ENCODE data around the gene UPK1A. TPM values are rescaled to one million over a fixed set of nuclear protein-coding genes. Genes with fewer than 3 reads are reported as not detected.

Gene UPK1A
- polyA plus RNA-seq, 1 donor from 2014 or later: not detected

DNA sequence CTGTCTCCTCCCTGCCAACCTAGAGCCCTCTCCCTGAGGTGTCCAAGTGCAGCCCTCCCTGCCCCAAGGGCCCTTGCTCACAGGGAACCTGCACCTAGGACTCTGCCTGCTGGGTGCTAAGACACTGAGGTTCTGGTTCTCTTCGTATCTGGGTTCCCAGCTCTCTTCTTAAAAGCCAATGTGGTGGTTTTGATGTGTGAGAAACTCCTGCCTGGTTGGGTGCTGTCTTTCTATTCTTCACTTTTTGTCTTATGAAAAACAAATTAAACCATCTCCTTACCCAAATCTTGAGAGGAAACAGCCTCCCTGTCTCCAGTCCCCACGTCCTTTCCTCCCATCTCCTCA is 47.2 kb downstream of the UPK1A start:
- Histone ChIP-seq H3K9me2 (ENCODE audit: insufficient read depth, low read length) (no peaks in the 10 kb centered on the region), H3K9ac (ENCODE audit: low read length) (no peak overlapping the region), H3F3A (ENCODE audit: insufficient read depth, low read length, poor library complexity, severe bottlenecking) (no peaks in the 10 kb centered on the region), H4K20me1 (ENCODE audit: insufficient read depth) (no peaks in the 10 kb centered on the region), H3K36me3 (ENCODE audit: insufficient read depth, low read length) (no peaks in the 10 kb centered on the region), H3K4me2 (ENCODE audit: low read length) (no peak overlapping the region), H3K4me3 (ENCODE audit: low read length) (no peak overlapping the region), H3K79me2 (replicated peaks; ENCODE audit: insufficient read depth, low read length) (peaks cover 4% of the 10 kb centered on the region), H3K27me3 (ENCODE audit: insufficient read depth, low read depth, low read length) (no peaks in the 10 kb centered on the region), H3K9me3 (ENCODE audit: low read length) (no peaks in the 10 kb centered on the region), H2AFZ (ENCODE audit: low read depth, low read length) (no peak overlapping the region), H3K27ac (ENCODE audit: low read length) (no peak overlapping the region)
- no peak for TF ChIP-seq POLR2AphosphoS5 (IDR thresholded peaks at IDR 0.05)
- TF ChIP-seq EZH2 (IDR thresholded peaks at IDR 0.05; ENCODE audit: borderline replicate concordance, insufficient read depth, low read length, poor library complexity, severe bottlenecking): no peak
- TF ChIP-seq SMC3 (conservative IDR thresholded peaks at IDR 0.05; ENCODE audit: poor library complexity): no peak
- TF ChIP-seq, protein P1, sequence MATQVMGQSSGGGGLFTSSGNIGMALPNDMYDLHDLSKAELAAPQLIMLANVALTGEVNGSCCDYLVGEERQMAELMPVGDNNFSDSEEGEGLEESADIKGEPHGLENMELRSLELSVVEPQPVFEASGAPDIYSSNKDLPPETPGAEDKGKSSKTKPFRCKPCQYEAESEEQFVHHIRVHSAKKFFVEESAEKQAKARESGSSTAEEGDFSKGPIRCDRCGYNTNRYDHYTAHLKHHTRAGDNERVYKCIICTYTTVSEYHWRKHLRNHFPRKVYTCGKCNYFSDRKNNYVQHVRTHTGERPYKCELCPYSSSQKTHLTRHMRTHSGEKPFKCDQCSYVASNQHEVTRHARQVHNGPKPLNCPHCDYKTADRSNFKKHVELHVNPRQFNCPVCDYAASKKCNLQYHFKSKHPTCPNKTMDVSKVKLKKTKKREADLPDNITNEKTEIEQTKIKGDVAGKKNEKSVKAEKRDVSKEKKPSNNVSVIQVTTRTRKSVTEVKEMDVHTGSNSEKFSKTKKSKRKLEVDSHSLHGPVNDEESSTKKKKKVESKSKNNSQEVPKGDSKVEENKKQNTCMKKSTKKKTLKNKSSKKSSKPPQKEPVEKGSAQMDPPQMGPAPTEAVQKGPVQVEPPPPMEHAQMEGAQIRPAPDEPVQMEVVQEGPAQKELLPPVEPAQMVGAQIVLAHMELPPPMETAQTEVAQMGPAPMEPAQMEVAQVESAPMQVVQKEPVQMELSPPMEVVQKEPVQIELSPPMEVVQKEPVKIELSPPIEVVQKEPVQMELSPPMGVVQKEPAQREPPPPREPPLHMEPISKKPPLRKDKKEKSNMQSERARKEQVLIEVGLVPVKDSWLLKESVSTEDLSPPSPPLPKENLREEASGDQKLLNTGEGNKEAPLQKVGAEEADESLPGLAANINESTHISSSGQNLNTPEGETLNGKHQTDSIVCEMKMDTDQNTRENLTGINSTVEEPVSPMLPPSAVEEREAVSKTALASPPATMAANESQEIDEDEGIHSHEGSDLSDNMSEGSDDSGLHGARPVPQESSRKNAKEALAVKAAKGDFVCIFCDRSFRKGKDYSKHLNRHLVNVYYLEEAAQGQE (IDR thresholded peaks at IDR 0.05; ENCODE audit: borderline replicate concordance): no peak
- TF ChIP-seq RAD21 (conservative IDR thresholded peaks at IDR 0.05): no peak
- TF ChIP-seq TAF1 (IDR thresholded peaks at IDR 0.05; ENCODE audit: low read depth): no peak
- TF ChIP-seq, protein P2, sequence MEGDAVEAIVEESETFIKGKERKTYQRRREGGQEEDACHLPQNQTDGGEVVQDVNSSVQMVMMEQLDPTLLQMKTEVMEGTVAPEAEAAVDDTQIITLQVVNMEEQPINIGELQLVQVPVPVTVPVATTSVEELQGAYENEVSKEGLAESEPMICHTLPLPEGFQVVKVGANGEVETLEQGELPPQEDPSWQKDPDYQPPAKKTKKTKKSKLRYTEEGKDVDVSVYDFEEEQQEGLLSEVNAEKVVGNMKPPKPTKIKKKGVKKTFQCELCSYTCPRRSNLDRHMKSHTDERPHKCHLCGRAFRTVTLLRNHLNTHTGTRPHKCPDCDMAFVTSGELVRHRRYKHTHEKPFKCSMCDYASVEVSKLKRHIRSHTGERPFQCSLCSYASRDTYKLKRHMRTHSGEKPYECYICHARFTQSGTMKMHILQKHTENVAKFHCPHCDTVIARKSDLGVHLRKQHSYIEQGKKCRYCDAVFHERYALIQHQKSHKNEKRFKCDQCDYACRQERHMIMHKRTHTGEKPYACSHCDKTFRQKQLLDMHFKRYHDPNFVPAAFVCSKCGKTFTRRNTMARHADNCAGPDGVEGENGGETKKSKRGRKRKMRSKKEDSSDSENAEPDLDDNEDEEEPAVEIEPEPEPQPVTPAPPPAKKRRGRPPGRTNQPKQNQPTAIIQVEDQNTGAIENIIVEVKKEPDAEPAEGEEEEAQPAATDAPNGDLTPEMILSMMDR (IDR thresholded peaks at IDR 0.05; ENCODE audit: poor library complexity, severe bottlenecking): no peak
- TF ChIP-seq MXI1 (conservative IDR thresholded peaks at IDR 0.05; ENCODE audit: poor library complexity, severe bottlenecking): no peak
- TF ChIP-seq EP300 (conservative IDR thresholded peaks at IDR 0.05; ENCODE audit: poor library complexity, severe bottlenecking): no peak

DNA sequence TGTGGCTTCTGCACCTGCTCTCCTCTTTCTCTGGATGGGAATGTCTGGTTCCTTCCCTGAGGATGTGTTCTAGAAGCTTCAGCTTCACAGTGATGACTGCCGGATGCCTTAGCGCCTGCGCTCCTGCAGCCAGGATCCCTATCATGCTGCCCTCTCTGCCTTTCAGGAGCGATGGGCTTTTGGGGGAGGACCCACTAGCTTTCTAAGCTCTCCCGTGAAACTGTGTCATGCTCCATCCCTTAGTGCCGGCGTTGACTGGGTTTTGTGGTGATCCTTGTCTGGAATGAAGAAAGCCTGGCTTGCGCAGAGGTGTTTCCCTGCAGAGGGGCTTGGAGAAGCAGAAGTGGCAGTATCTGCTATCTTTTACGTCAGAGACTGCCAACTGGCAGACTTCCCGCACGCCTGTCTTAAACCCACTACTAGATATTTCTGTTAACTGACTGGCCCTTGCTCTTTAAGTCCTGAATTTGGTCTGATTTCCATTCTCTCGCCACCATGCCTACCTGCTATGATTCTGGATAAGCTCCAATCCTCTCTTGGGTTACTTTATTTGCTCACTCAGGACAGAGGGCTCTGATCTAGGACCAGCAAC is 47.7 kb downstream of the UPK1A start:
- H3K4me2 ChIP-seq (ENCODE audit: low read length): no peak overlapping the region
- no peaks in the 10 kb centered on the region for H3K9me2 ChIP-seq (ENCODE audit: insufficient read depth, low read length)
- no peak overlapping the region for H2AFZ ChIP-seq (ENCODE audit: low read depth, low read length)
- H3K9ac ChIP-seq (ENCODE audit: low read length): no peak overlapping the region
- H3K79me2 ChIP-seq (replicated peaks; ENCODE audit: insufficient read depth, low read length): peaks cover 9% of the 10 kb centered on the region
- H3K9me3 ChIP-seq (ENCODE audit: low read length): no peaks in the 10 kb centered on the region
- H3F3A ChIP-seq (ENCODE audit: insufficient read depth, low read length, poor library complexity, severe bottlenecking): no peaks in the 10 kb centered on the region
- no peak overlapping the region for H3K4me3 ChIP-seq (ENCODE audit: low read length)
- H3K27me3 ChIP-seq (ENCODE audit: insufficient read depth, low read depth, low read length): no peaks in the 10 kb centered on the region
- H3K36me3 ChIP-seq (ENCODE audit: insufficient read depth, low read length): no peaks in the 10 kb centered on the region
- H4K20me1 ChIP-seq (ENCODE audit: insufficient read depth): no peaks in the 10 kb centered on the region
- no peak for TF ChIP-seq SMC3 (conservative IDR thresholded peaks at IDR 0.05; ENCODE audit: poor library complexity)
- TF ChIP-seq MXI1 (conservative IDR thresholded peaks at IDR 0.05; ENCODE audit: poor library complexity, severe bottlenecking): no peak
- no peak overlapping the region for H3K27ac ChIP-seq (ENCODE audit: low read length)

All from neural cell (in vitro differentiated cells).